SK-N-SH treated with all-trans-retinoic acid at 6 μM for 48 hours (cell line): Measurements from ENCODE around the gene OSTM1.

Source experiments
- ATAC-seq: fragments of 200-7000 bp; cut with Tn5 transposase; 3 replicates; pipeline ENCODE4 v1.9.1; 2020; ENCODE audit warnings: mild to moderate bottlenecking, moderate library complexity
- ARNTL ChIP-seq: fragments of 450-650 bp; formaldehyde crosslinking; IDR thresholded peaks from 2 replicates; pipeline ENCODE4 v1.5.0; 2020; ENCODE audit warnings: low read depth, mild to moderate bottlenecking, moderate library complexity, borderline replicate concordance
- BACH2 ChIP-seq: fragments of 250-450 bp; sonication (Bioruptor Pico); IDR thresholded peaks from 2 replicates; pipeline ENCODE4 v1.9.0; 2021; ENCODE audit warnings: mild to moderate bottlenecking, borderline replicate concordance
- CREB5 ChIP-seq: fragments of 250-450 bp; sonication (Bioruptor Pico); IDR thresholded peaks from 2 replicates; pipeline ENCODE4 v1.5.1; 2020; ENCODE audit warnings: low read depth, mild to moderate bottlenecking, moderate library complexity
- CSDC2 ChIP-seq: fragments of 250-450 bp; sonication (Bioruptor Pico); IDR thresholded peaks from 2 replicates; pipeline ENCODE4 v1.5.0; 2020; ENCODE audit warnings: mild to moderate bottlenecking, moderate library complexity
- ESRRG ChIP-seq: fragments of 250-450 bp; sonication (Bioruptor Pico); IDR thresholded peaks from 2 replicates; pipeline ENCODE4 v1.6.1; 2021; ENCODE audit warnings: mild to moderate bottlenecking
- GLIS3 ChIP-seq: fragments of 250-450 bp; sonication (Bioruptor Pico); IDR thresholded peaks from 2 replicates; pipeline ENCODE4 v1.5.0; 2020; ENCODE audit warnings: mild to moderate bottlenecking, moderate library complexity
- ISL1 ChIP-seq: fragments of 250-450 bp; sonication (Bioruptor Pico); IDR thresholded peaks from 2 replicates; pipeline ENCODE4 v2.1.2; 2022; ENCODE audit warnings: mild to moderate bottlenecking, moderate library complexity
- OSR1 ChIP-seq: fragments of 250-450 bp; sonication (Bioruptor Pico); IDR thresholded peaks from 2 replicates; pipeline ENCODE4 v1.8.0; 2022; ENCODE audit warnings: moderate library complexity, mild to moderate bottlenecking, inconsistent platforms
- PPARA ChIP-seq: fragments of 250-450 bp; sonication (Bioruptor Pico); IDR thresholded peaks from 2 replicates; pipeline ENCODE4 v1.5.0; 2020; ENCODE audit warnings: mild to moderate bottlenecking, borderline replicate concordance
- RARB ChIP-seq: fragments of 250-450 bp; sonication (Bioruptor Pico); IDR thresholded peaks from 2 replicates; pipeline ENCODE4 v1.8.0; 2021; ENCODE audit warnings: mild to moderate bottlenecking, moderate library complexity
- SNAI2 ChIP-seq: fragments of 250-450 bp; sonication (Bioruptor Pico); IDR thresholded peaks from 2 replicates; pipeline ENCODE4 v1.5.0; 2020; ENCODE audit warnings: mild to moderate bottlenecking, moderate library complexity
- TCF4 ChIP-seq: fragments of 250-450 bp; sonication (Bioruptor Pico); IDR thresholded peaks from 2 replicates; pipeline ENCODE4 v1.8.0; 2021; ENCODE audit warnings: mild to moderate bottlenecking, moderate library complexity, borderline replicate concordance
- TOX ChIP-seq: fragments of 250-450 bp; sonication (Bioruptor Pico); IDR thresholded peaks from 2 replicates; pipeline ENCODE4 v1.8.0; 2021; ENCODE audit warnings: mild to moderate bottlenecking, moderate library complexity, borderline replicate concordance
- TSHZ2 ChIP-seq: fragments of 250-450 bp; sonication (Bioruptor Pico); IDR thresholded peaks from 2 replicates; pipeline ENCODE4 v1.5.0; 2020; ENCODE audit warnings: mild to moderate bottlenecking, moderate library complexity
- ZC3H10 ChIP-seq: fragments of 250-450 bp; sonication (Bioruptor Pico); IDR thresholded peaks from 2 replicates; pipeline ENCODE4 v1.5.1; 2021; ENCODE audit warnings: mild to moderate bottlenecking, moderate library complexity
- ZFP3 ChIP-seq: fragments of 250-450 bp; sonication (Bioruptor Pico); IDR thresholded peaks from 2 replicates; pipeline ENCODE4 v1.5.0; 2020; ENCODE audit warnings: mild to moderate bottlenecking, moderate library complexity
- ZFP30 ChIP-seq: fragments of 450-650 bp; formaldehyde crosslinking; IDR thresholded peaks from 2 replicates; pipeline ENCODE4 v1.5.0; 2022; ENCODE audit warnings: mild to moderate bottlenecking, moderate library complexity
- ZNF565 ChIP-seq: fragments of 450-650 bp; formaldehyde crosslinking; conservative IDR thresholded peaks from 2 replicates; pipeline ENCODE4 v1.5.0; 2020; ENCODE audit warnings: low read depth, mild to moderate bottlenecking, moderate library complexity
- ZNF70 ChIP-seq: fragments of 450-650 bp; formaldehyde crosslinking; IDR thresholded peaks from 2 replicates; pipeline ENCODE4 v1.5.0; 2020; ENCODE audit warnings: mild to moderate bottlenecking, moderate library complexity
- ZNF8 ChIP-seq: fragments of 450-650 bp; formaldehyde crosslinking; IDR thresholded peaks from 2 replicates; pipeline ENCODE4 v1.5.0; 2020; ENCODE audit warnings: mild to moderate bottlenecking, moderate library complexity
- TF ChIP-seq, protein P1 (sequence below): fragments of 250-450 bp; sonication (Bioruptor Pico); IDR thresholded peaks from 2 replicates; pipeline ENCODE4 v1.8.0; 2021; ENCODE audit warnings: low read depth, mild to moderate bottlenecking, moderate library complexity, borderline replicate concordance
- TF ChIP-seq, protein P2 (sequence below): fragments of 250-450 bp; sonication (Bioruptor Pico); IDR thresholded peaks from 2 replicates; pipeline ENCODE4 v1.5.1; 2021; ENCODE audit warnings: mild to moderate bottlenecking, moderate library complexity
- TF ChIP-seq, protein P3 (sequence below): fragments of 250-450 bp; sonication (Bioruptor Pico); IDR thresholded peaks from 2 replicates; pipeline ENCODE4 v1.8.0; 2020; ENCODE audit warnings: mild to moderate bottlenecking, moderate library complexity, borderline replicate concordance

OSTM1 gene

GRCh38 chr6:108117427-108118358 lies 43.2 kb upstream of the OSTM1 start:
- peak; percentile 44 for ATAC-seq
- TF ChIP-seq, protein P1, sequence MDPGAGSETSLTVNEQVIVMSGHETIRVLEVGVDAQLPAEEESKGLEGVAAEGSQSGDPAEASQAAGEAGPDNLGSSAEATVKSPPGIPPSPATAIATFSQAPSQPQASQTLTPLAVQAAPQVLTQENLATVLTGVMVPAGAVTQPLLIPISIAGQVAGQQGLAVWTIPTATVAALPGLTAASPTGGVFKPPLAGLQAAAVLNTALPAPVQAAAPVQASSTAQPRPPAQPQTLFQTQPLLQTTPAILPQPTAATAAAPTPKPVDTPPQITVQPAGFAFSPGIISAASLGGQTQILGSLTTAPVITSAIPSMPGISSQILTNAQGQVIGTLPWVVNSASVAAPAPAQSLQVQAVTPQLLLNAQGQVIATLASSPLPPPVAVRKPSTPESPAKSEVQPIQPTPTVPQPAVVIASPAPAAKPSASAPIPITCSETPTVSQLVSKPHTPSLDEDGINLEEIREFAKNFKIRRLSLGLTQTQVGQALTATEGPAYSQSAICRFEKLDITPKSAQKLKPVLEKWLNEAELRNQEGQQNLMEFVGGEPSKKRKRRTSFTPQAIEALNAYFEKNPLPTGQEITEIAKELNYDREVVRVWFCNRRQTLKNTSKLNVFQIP (CRISPR knock-in tag) = no peak
- no peak for TF ChIP-seq ESRRG (CRISPR knock-in tag)
- TF ChIP-seq TCF4 = no peak
- no peak for TF ChIP-seq ISL1
- TF ChIP-seq CSDC2 (CRISPR knock-in tag) = no peak
- no peak for TF ChIP-seq RARB (CRISPR knock-in tag)
- no peak for TF ChIP-seq CREB5 (CRISPR knock-in tag)
- no peak for TF ChIP-seq ZNF565 (CRISPR knock-in tag)
- no peak for TF ChIP-seq ZNF70 (CRISPR knock-in tag)
- TF ChIP-seq TOX (CRISPR knock-in tag) = no peak
- no peak for TF ChIP-seq PPARA
- no peak for TF ChIP-seq ZNF8 (CRISPR knock-in tag)
- TF ChIP-seq SNAI2 = no peak
- TF ChIP-seq BACH2 = no peak
- TF ChIP-seq ZFP30 (CRISPR knock-in tag) = no peak
- no peak for TF ChIP-seq OSR1
- TF ChIP-seq ZC3H10 (CRISPR knock-in tag) = no peak
- TF ChIP-seq, protein P2, sequence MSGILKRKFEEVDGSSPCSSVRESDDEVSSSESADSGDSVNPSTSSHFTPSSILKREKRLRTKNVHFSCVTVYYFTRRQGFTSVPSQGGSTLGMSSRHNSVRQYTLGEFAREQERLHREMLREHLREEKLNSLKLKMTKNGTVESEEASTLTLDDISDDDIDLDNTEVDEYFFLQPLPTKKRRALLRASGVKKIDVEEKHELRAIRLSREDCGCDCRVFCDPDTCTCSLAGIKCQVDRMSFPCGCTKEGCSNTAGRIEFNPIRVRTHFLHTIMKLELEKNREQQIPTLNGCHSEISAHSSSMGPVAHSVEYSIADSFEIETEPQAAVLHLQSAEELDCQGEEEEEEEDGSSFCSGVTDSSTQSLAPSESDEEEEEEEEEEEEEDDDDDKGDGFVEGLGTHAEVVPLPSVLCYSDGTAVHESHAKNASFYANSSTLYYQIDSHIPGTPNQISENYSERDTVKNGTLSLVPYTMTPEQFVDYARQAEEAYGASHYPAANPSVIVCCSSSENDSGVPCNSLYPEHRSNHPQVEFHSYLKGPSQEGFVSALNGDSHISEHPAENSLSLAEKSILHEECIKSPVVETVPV (CRISPR knock-in tag) = no peak

DNA sequence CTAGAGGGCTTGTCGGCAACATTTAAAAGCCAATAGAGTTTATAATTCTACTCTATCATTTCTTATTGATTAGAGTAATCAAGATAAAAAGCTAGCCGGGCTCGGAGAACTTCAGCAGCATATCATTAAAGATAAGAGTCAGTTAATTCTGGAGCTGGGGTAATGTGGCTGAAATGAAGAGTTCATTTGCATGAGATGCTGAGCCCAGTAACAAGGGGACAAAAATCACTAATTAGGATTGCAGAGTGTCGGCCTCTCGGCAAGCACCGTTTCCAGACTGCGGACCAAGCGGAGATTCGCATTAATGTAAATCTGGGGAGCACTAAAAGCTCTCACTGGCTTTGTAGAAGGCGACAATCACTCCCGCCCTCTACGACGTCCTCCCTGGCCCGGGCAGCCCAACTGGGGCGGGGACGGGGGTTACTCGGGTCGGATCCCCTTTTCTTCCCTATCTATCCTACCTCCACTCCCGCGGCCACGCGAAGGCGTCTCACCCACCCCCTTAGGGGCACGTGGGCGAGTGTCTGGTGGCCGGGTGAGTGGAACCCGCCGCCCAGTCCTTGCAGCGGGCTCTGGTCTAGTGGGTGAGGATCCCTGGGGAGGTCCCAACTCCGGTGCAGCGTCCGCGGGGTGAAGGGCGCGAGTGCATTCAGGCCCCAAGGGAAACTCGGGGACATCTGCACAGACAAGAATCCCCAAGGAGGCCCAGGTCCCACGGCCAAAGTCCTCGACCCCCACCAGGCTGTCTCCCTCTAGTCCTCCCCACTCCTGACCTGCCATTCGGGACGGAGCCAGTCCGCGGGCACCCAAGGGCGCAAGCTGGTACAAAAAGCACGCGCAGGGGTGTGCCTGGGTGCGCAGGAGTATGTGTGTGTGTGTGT lies 42.2 kb upstream of the OSTM1 start:
- ATAC-seq = no peak
- TF ChIP-seq TOX (CRISPR knock-in tag) (no peak), GLIS3 (no peak), ARNTL (no peak), BACH2 (no peak), ZNF8 (CRISPR knock-in tag) (no peak), CSDC2 (CRISPR knock-in tag) (no peak), PPARA (no peak), ZFP30 (CRISPR knock-in tag) (no peak), ESRRG (CRISPR knock-in tag) (no peak), TCF4 (no peak), SNAI2 (no peak)
- TF ChIP-seq, protein P3, sequence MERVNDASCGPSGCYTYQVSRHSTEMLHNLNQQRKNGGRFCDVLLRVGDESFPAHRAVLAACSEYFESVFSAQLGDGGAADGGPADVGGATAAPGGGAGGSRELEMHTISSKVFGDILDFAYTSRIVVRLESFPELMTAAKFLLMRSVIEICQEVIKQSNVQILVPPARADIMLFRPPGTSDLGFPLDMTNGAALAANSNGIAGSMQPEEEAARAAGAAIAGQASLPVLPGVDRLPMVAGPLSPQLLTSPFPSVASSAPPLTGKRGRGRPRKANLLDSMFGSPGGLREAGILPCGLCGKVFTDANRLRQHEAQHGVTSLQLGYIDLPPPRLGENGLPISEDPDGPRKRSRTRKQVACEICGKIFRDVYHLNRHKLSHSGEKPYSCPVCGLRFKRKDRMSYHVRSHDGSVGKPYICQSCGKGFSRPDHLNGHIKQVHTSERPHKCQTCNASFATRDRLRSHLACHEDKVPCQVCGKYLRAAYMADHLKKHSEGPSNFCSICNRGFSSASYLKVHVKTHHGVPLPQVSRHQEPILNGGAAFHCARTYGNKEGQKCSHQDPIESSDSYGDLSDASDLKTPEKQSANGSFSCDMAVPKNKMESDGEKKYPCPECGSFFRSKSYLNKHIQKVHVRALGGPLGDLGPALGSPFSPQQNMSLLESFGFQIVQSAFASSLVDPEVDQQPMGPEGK (CRISPR knock-in tag) = no peak

- ATAC-seq = peak; percentile 68
- TF ChIP-seq OSR1 = no peak
- TF ChIP-seq ZNF8 (CRISPR knock-in tag) = no peak
- TF ChIP-seq ZFP3 = no peak
- no peak for TF ChIP-seq PPARA
- TF ChIP-seq, protein P2 (CRISPR knock-in tag) = no peak
- TF ChIP-seq, protein P1 (CRISPR knock-in tag) = no peak
- TF ChIP-seq ZNF565 (CRISPR knock-in tag) = no peak
- TF ChIP-seq ZC3H10 (CRISPR knock-in tag) = no peak
- TF ChIP-seq CSDC2 (CRISPR knock-in tag) = no peak
- no peak for TF ChIP-seq TSHZ2 (CRISPR knock-in tag)
- TF ChIP-seq GLIS3 = no peak
Observed at GRCh38 chr6:108115598-108116058, 41.1 kb upstream of the OSTM1 start.
